UCSD-AML1 (cell line): ENCODE results near the gene RHPN2.
"Not testable (repeated sequence)": the region's sequence is repeated elsewhere in the genome, so short reads cannot be mapped to it uniquely, and the experiment has no call there.

Experiments
- DNase-seq: peaks from one replicate; lab custom pipeline; 2025; ENCODE audit not compliant: unreplicated experiment; lab: John Stamatoyannopoulos, UW

The RHPN2 gene

GRCh38 chr19:32979807-32980206, 84.9 kb downstream of the RHPN2 start:
- not testable (repeated sequence) for DNase-seq

GRCh38 chr19:32977813-32978212, 86.9 kb downstream of the RHPN2 start:
- not testable (repeated sequence) for DNase-seq

- no peak for DNase-seq
Measured at GRCh38 chr19:32977280-32977679, 87.4 kb downstream of the RHPN2 start.

- peak; percentile 71 for DNase-seq
Measured at GRCh38 chr19:32976223-32976805, 88.4 kb downstream of the RHPN2 start.

GRCh38 chr19:32971715-32972540, 92.8 kb downstream of the RHPN2 start, which contains the start of the genes CEP89 and FAAP24:
Gene CEP89 (minus strand): TSS chr19:32971958. CDS start chr19:32971874, 84 bp downstream.
Gene FAAP24 (plus strand): TSS chr19:32972242. CDS start chr19:32973197, 955 bp downstream.
- DNase-seq = peak; percentile 99

- DNase-seq = no peak
Measured at GRCh38 chr19:32971012-32971595, 93.6 kb downstream of the RHPN2 start.

GRCh38 chr19:32969549-32969948, 95.1 kb downstream of the RHPN2 start:
- no peak for DNase-seq

GRCh38 chr19:32966750-32967149, 97.9 kb downstream of the RHPN2 start:
- DNase-seq = no peak

- DNase-seq = no peak
Measured at GRCh38 chr19:32945260-32945659, 119.4 kb downstream of the RHPN2 start.

- DNase-seq = not testable (repeated sequence)
Measured at GRCh38 chr19:32941273-32941672, 123.4 kb downstream of the RHPN2 start.

GRCh38 chr19:32936065-32936464, 128.6 kb downstream of the RHPN2 start:
- DNase-seq = no peak

GRCh38 chr19:32935629-32936028, 129.1 kb downstream of the RHPN2 start:
- no peak for DNase-seq

GRCh38 chr19:32933571-32933970, 131.1 kb downstream of the RHPN2 start:
- no peak for DNase-seq

- no peak for DNase-seq
Measured at GRCh38 chr19:32930567-32930966, 134.1 kb downstream of the RHPN2 start.

GRCh38 chr19:32928806-32929205, 135.9 kb downstream of the RHPN2 start:
- no peak for DNase-seq
